IPS-15b (cell line): ENCODE data around the gene ZAR1.
"Not testable (repeated sequence)": the region's sequence is repeated elsewhere in the genome, so short reads cannot be mapped to it uniquely, and the experiment has no call there.

ENCODE experiments used
- H3K27me3 ChIP-seq: one replicate; pipeline ENCODE4 v1.6.1; 2013; ENCODE audit warnings: low read length; ENCODE audit not compliant: control insufficient read depth, insufficient read depth
- H3K36me3 ChIP-seq: one replicate; pipeline ENCODE4 v1.6.1; 2013; ENCODE audit warnings: low read length; ENCODE audit not compliant: control insufficient read depth, insufficient read depth
- H3K4me1 ChIP-seq: one replicate; pipeline ENCODE4 v1.6.1; 2013; ENCODE audit warnings: mild to moderate bottlenecking, low read length; ENCODE audit not compliant: control insufficient read depth, insufficient read depth
- H3K4me3 ChIP-seq: one replicate; pipeline ENCODE4 v1.5.1; 2013; ENCODE audit warnings: low read depth, low read length
- H3K9ac ChIP-seq: one replicate; pipeline ENCODE4 v1.6.1; 2013; ENCODE audit warnings: low read depth, mild to moderate bottlenecking, low read length
- H3K9me3 ChIP-seq: one replicate; pipeline ENCODE4 v1.6.1; 2013; ENCODE audit warnings: mild to moderate bottlenecking, low read length; ENCODE audit not compliant: control insufficient read depth, insufficient read depth

Gene ZAR1

DNA sequence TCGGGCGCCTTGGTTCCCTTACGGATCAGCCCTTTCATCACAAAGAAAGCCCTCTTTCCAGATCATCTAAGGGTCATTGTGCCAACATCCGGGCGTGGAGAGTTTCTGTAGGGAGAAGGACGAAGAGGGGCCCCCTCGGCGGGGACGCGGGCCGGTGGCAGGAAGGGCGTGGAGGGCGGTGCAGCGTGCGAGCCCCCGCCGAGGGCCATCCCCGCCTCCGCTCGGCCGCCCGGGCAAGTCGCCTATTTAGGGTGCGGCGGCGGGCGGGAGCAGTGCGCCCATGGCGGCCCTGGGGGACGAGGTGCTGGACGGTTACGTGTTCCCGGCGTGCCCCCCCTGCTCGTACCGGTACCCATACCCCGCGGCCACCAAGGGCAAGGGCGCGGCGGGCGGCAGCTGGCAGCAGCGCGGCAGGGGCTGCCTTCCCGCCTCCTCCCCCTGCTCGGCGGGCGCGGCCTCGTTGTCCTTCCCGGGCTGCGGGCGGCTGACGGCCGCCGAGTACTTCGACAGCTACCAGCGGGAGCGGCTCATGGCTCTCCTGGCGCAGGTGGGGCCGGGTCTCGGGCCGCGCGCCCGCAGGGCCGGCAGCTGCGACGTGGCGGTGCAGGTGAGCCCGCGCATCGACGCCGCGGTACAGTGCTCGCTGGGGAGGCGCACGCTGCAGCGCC is at the start of gene ZAR1:
TSS of gene ZAR1 (plus strand) at position 241 of the 668 bp plus-strand sequence. CDS start at position 281, 40 bp downstream.
- Histone ChIP-seq H3K27me3 (peaks cover 74% of the 10 kb centered on the region), H3K4me1 (peaks cover 4% of the 10 kb centered on the region), H3K4me3 (peak within 1 kb of the TSS; percentile 47), H3K9ac (no peak within 1 kb of the TSS), H3K36me3 (no peaks in the 10 kb centered on the region), H3K9me3 (no peaks in the 10 kb centered on the region)

GRCh38 chr4:48440914-48441313 is 49.1 kb upstream of the ZAR1 start:
- not testable (repeated sequence) for H3K4me3 ChIP-seq, H3K36me3 ChIP-seq, H3K4me1 ChIP-seq, H3K9me3 ChIP-seq, H3K27me3 ChIP-seq, H3K9ac ChIP-seq

DNA sequence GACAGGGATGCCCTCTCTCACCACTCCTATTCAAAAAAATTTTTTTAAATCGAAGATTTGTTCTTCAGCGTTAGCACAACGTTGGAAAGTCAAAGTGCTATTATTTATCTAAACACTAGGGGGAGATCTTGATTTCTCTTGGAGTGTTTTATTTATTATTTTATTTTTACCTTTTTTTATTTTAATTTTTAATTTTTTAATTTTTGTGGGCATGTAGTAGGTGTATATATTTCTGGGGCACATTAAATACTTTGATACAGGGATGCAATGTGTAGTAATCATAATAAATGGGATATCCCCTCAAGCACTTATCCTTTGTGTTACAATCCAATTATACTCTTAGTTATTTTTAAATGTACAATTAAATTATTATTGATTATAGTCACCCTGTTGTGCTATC is 44.3 kb upstream of the ZAR1 start:
- Histone ChIP-seq H3K27me3 (no peaks in the 10 kb centered on the region), H3K36me3 (no peaks in the 10 kb centered on the region), H3K9me3 (no peaks in the 10 kb centered on the region), H3K4me1 (no peaks in the 10 kb centered on the region), H3K4me3 (no peak overlapping the region), H3K9ac (no peak overlapping the region)

DNA sequence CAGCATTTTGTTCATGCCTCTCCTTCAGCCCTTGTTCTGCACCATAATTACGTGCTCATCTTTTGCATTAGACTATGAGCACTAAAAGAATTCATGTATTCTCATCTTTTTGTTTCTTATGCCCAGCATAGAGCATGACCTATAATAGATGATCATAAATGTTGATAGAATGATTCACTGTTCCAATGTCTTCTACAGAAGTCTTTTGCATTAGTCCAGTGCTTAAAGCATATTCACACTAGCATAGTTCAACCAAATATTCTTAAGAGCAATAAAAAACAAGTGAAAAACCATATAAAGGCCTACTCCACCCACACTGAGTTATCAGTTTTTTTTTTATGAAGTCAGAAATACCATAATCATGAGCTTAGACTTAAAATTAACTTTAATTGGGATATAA is 43.4 kb upstream of the ZAR1 start:
- Histone ChIP-seq H3K27me3 (no peaks in the 10 kb centered on the region), H3K4me3 (no peak overlapping the region), H3K9me3 (no peaks in the 10 kb centered on the region), H3K9ac (no peak overlapping the region), H3K4me1 (no peaks in the 10 kb centered on the region), H3K36me3 (no peaks in the 10 kb centered on the region)

DNA sequence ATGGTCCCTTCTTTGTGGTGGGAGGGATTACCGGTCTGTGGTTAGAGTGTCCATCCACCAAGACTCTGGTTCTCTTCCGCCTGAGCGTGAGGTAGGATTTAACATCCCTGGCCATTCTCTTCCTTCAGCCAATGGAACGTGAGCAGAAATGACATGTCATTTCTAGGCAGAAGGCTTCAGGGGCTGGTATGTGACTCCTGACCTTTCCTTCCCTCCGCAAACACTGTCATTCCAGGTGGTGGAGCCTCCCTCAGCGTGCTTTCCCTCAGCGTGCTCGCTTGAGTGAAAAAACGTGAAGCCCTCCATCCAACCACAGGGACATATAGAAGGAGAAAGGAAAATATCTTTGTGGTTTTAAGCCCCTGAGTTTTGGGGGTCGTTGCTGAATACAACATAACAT is 40.9 kb upstream of the ZAR1 start:
- Histone ChIP-seq H3K4me1 (no peaks in the 10 kb centered on the region), H3K9ac (no peak overlapping the region), H3K27me3 (no peaks in the 10 kb centered on the region)

DNA sequence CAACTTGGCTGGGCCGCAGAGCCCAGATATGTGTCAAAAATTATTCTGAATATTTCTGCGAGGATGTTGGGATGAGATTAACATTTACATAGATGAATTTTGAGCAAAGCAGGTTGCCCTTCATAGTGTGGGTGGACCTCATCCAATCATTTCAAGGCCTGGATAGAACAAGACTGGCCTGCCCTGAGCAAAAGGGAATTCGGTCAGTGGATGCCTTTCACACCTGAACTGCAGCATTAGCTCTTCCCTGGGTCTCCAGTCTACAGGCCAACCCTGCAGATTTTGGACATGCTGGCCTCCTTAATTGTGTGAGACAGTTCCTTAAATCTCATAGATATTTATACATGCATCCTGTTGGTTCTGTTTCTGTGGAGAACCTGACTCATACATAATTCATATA is 39.3 kb upstream of the ZAR1 start:
- H3K4me3 ChIP-seq, result no peak overlapping the region
- no peaks in the 10 kb centered on the region for H3K9me3 ChIP-seq
- H3K9ac ChIP-seq, result no peak overlapping the region
- no peaks in the 10 kb centered on the region for H3K36me3 ChIP-seq
- H3K27me3 ChIP-seq, result no peaks in the 10 kb centered on the region
- H3K4me1 ChIP-seq, result no peaks in the 10 kb centered on the region

More for the DNA sequence above, 40.9 kb upstream of the ZAR1 start:
- H3K36me3 ChIP-seq, result no peaks in the 10 kb centered on the region
- no peak overlapping the region for H3K4me3 ChIP-seq
- H3K9me3 ChIP-seq, result no peaks in the 10 kb centered on the region

GRCh38 chr4:48451656-48452055 is 38.4 kb upstream of the ZAR1 start:
- H3K27me3 ChIP-seq, result not testable (repeated sequence)

GRCh38 chr4:48454591-48454990 is 35.5 kb upstream of the ZAR1 start:
- Histone ChIP-seq H3K9me3 (no peaks in the 10 kb centered on the region), H3K27me3 (no peaks in the 10 kb centered on the region), H3K4me3 (no peak overlapping the region), H3K9ac (no peak overlapping the region), H3K4me1 (no peaks in the 10 kb centered on the region), H3K36me3 (no peaks in the 10 kb centered on the region)

More at GRCh38 chr4:48451656-48452055, 38.4 kb upstream of the ZAR1 start:
- not testable (repeated sequence) for H3K36me3 ChIP-seq, H3K4me1 ChIP-seq, H3K9ac ChIP-seq, H3K4me3 ChIP-seq, H3K9me3 ChIP-seq

DNA sequence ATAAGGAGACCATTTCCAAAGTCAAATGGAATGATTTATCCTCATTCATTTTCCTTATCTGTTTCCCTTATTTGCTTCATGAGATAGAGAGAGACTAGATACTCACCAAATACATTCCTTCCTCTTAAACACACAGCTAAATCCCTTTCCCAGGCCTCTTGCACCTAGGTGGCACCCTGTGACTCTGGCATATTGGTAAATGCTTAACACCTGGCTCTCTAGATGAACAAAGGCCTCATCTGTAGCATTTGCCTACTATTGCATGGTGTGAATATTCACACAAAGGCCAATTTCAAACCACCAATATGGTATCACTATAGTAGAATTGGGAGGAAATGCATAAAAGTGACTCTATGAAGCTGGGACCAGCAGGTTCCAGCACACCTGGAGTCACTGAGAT is 29.1 kb upstream of the ZAR1 start:
- H3K9me3 ChIP-seq, result no peaks in the 10 kb centered on the region
- H3K27me3 ChIP-seq, result no peaks in the 10 kb centered on the region
- no peaks in the 10 kb centered on the region for H3K36me3 ChIP-seq
- H3K4me3 ChIP-seq, result no peak overlapping the region
- no peak overlapping the region for H3K9ac ChIP-seq
- no peaks in the 10 kb centered on the region for H3K4me1 ChIP-seq

- H3K9ac ChIP-seq, result no peak overlapping the region
- no peaks in the 10 kb centered on the region for H3K36me3 ChIP-seq
- H3K4me1 ChIP-seq, result no peaks in the 10 kb centered on the region
- no peak overlapping the region for H3K4me3 ChIP-seq
- H3K27me3 ChIP-seq, result no peaks in the 10 kb centered on the region
- H3K9me3 ChIP-seq, result no peaks in the 10 kb centered on the region
Observed at GRCh38 chr4:48462363-48462762, 27.7 kb upstream of the ZAR1 start.

DNA sequence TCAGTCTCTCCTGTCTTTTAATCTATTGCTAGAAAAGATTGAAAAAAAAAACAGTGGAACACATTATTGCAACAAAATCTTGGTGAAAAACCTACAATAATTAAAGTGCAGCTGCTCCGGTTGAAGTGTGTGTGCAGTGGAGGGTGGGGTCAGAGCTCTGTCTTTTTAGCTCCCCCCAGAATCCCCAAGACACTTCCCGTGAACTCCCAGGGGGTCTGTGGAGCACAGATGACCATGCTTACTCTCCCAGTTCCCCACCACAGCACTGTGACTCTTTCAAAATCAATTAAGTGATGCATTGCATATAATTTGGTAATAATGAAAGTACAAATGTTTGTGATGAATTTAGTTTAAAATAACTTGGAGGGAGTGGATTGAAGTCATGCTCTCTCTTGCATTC is 22.6 kb upstream of the ZAR1 start:
- Histone ChIP-seq H3K9ac (no peak overlapping the region), H3K9me3 (no peaks in the 10 kb centered on the region), H3K4me1 (no peaks in the 10 kb centered on the region), H3K36me3 (no peaks in the 10 kb centered on the region), H3K27me3 (no peaks in the 10 kb centered on the region), H3K4me3 (no peak overlapping the region)

GRCh38 chr4:48467891-48468290 is 22.2 kb upstream of the ZAR1 start:
- Histone ChIP-seq H3K9ac (no peak overlapping the region), H3K36me3 (no peaks in the 10 kb centered on the region), H3K4me3 (no peak overlapping the region), H3K9me3 (no peaks in the 10 kb centered on the region), H3K27me3 (no peaks in the 10 kb centered on the region), H3K4me1 (no peaks in the 10 kb centered on the region)
